CD4-positive, alpha-beta T cell (primary cell): ENCODE measurements around the gene BEND5. TPM values are rescaled to one million over a fixed set of nuclear protein-coding genes. Genes with fewer than 3 reads are reported as not detected.

Experiments used
- ATAC-seq: fragments of 200-7000 bp; cut with Tn5 transposase; one replicate; pipeline ENCODE4 v1.10.0; 2022; ENCODE audit warnings: mild to moderate bottlenecking; ENCODE audit not compliant: poor library complexity
- CTCF ChIA-PET: fragments of 350-600 bp; sonication (Branson Sonifier 250); formaldehyde crosslinking; loops from one replicate; lab custom pipeline; 2021; ENCODE audit warnings: antibody characterized with exemption, inconsistent platforms; lab: Charles Lee
- POLR2A ChIA-PET: fragments of 350-600 bp; sonication (Branson Sonifier 250); formaldehyde crosslinking; loops from one replicate; lab custom pipeline; 2021; ENCODE audit warnings: antibody characterized with exemption, inconsistent platforms; lab: Charles Lee
- DNase-seq, 14 experiments: peaks; one replicate each; pipeline ENCODE4 v3.0.0-alpha.2; 2013 to 2020; ENCODE audit warnings: mixed read lengths in 2 of 14
- H3K27ac ChIP-seq, 2 donors: one replicate each; pipeline versions ENCODE4 v1.5.1 to v1.7.0; 2013; ENCODE audit warnings: low read length in 2 of 2, low read depth in 1 of 2, mild to moderate bottlenecking in 1 of 2
- H3K27me3 ChIP-seq, 2 experiments: 1 replicate in 1 of 2; 2 replicates in 1 of 2; pipeline versions ENCODE4 v1.6.1 to v1.7.0; 2013; ENCODE audit warnings: low read length in 2 of 2, control low read depth in 1 of 2, mild to moderate bottlenecking in 1 of 2, moderate library complexity in 1 of 2; ENCODE audit not compliant: insufficient read depth in 2 of 2, control insufficient read depth in 1 of 2
- H3K36me3 ChIP-seq: one replicate; pipeline ENCODE4 v1.6.1; 2013; ENCODE audit warnings: low read length, control low read depth; ENCODE audit not compliant: insufficient read depth
- H3K4me1 ChIP-seq: one replicate; pipeline ENCODE4 v1.6.1; 2013; ENCODE audit warnings: low read length, control low read depth; ENCODE audit not compliant: insufficient read depth
- H3K4me3 ChIP-seq: one replicate; pipeline ENCODE4 v1.5.1; 2013; ENCODE audit warnings: mild to moderate bottlenecking, low read length, moderate library complexity
- H3K9me3 ChIP-seq, 2 experiments: 1 replicate in 1 of 2; 2 replicates in 1 of 2; pipeline versions ENCODE4 v1.6.1 to v1.7.0; 2013; ENCODE audit warnings: low read length in 2 of 2, mild to moderate bottlenecking in 2 of 2, control low read depth in 1 of 2, moderate library complexity in 1 of 2; ENCODE audit not compliant: control insufficient read depth in 1 of 2, insufficient read depth in 1 of 2
- H3K27ac Mint-ChIP-seq: one replicate; pipeline ENCODE4 v1.8.0; 2020; ENCODE audit warnings: mixed read lengths
- H3K27me3 Mint-ChIP-seq: one replicate; pipeline ENCODE4 v1.8.0; 2021; ENCODE audit warnings: mixed read lengths
- H3K36me3 Mint-ChIP-seq: one replicate; pipeline ENCODE4 v1.8.0; 2021; ENCODE audit warnings: low read depth, mixed read lengths
- H3K4me1 Mint-ChIP-seq: one replicate; pipeline ENCODE4 v1.8.0; 2021; ENCODE audit warnings: low read depth, mixed read lengths
- H3K4me3 Mint-ChIP-seq: one replicate; pipeline ENCODE4 v1.8.0; 2020; ENCODE audit warnings: mild to moderate bottlenecking, mixed read lengths
- H3K9me3 Mint-ChIP-seq: one replicate; pipeline ENCODE4 v1.8.0; 2020; ENCODE audit warnings: mixed read lengths
- intact Hi-C, 2 experiments: fragments of 100-400 bp; cut with DNase I in 1 of 2; cut with micrococcal nuclease in 1 of 2; formaldehyde crosslinking; loops; one replicate each; pipeline versions ENCODE4 v1.15.1 to v1.9.0; 2023 to 2025; cut with DNase I, micrococcal nuclease
- total RNA-seq, 174 experiments: library from RNA in 2 of 174; stranded (reverse) in 2 of 174; gene quantifications; one replicate each; pipeline ENCODE4 v1.2.3 and lab custom pipeline; 2021 to 2026
- TF ChIP-seq, protein P1 (sequence below): fragments of 200-600 bp; IDR thresholded peaks from one replicate; pipeline ENCODE4 v1.8.0; 2022; ENCODE audit warnings: antibody characterized with exemption, mild to moderate bottlenecking

The BEND5 gene
- total RNA-seq, 2 experiments from 2014 or later, result 5.6 to 5.7 TPM

DNA sequence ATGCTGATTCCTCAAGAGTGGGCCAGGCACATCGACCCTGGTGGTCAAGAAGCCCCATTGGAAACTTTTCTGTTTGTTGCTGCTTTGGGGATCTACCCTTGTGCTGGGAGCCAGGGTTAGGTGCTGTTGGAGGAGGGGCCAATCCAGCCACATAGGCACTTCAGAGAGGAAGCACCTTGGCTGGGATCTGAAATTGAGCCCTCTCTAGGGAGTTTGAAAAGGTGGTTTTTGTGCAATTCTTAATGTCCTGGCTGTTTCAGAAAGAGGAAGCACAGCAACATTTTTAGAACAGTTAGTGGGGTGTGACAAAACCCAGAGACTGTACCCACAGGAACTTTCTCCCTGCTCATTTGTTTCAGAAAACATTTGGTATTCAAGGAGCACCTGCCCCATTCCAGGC lies 17.2 kb upstream of the BEND5 start:
- TF ChIP-seq, protein P1, sequence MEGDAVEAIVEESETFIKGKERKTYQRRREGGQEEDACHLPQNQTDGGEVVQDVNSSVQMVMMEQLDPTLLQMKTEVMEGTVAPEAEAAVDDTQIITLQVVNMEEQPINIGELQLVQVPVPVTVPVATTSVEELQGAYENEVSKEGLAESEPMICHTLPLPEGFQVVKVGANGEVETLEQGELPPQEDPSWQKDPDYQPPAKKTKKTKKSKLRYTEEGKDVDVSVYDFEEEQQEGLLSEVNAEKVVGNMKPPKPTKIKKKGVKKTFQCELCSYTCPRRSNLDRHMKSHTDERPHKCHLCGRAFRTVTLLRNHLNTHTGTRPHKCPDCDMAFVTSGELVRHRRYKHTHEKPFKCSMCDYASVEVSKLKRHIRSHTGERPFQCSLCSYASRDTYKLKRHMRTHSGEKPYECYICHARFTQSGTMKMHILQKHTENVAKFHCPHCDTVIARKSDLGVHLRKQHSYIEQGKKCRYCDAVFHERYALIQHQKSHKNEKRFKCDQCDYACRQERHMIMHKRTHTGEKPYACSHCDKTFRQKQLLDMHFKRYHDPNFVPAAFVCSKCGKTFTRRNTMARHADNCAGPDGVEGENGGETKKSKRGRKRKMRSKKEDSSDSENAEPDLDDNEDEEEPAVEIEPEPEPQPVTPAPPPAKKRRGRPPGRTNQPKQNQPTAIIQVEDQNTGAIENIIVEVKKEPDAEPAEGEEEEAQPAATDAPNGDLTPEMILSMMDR, result no peak
- Histone ChIP-seq H3K27ac (no peak overlapping the region), H3K27me3 (no peaks in the 10 kb centered on the region), H3K36me3 (no peaks in the 10 kb centered on the region), H3K4me3 (no peak overlapping the region), H3K9me3 (no peaks in the 10 kb centered on the region), H3K4me1 (no peaks in the 10 kb centered on the region)
- DNase-seq, result peak in 1 of 14 experiments; percentile 7
- no peak overlapping the region for H3K27ac Mint-ChIP-seq
- no peak overlapping the region for H3K4me3 Mint-ChIP-seq
- ATAC-seq, result no peak
- no peaks in the 10 kb centered on the region for H3K9me3 Mint-ChIP-seq
- no peaks in the 10 kb centered on the region for H3K36me3 Mint-ChIP-seq
- H3K4me1 Mint-ChIP-seq, result no peaks in the 10 kb centered on the region
- H3K27me3 Mint-ChIP-seq, result peaks cover 9% of the 10 kb centered on the region
- intact Hi-C loops, result no loop called here
- CTCF ChIA-PET, result no interaction called here
- POLR2A ChIA-PET, result interaction anchor here (0.9 kb wide), 1 partner anchor 24 kb away, joined by 3 read pairs; no protein-coding TSS in a partner anchor

DNA sequence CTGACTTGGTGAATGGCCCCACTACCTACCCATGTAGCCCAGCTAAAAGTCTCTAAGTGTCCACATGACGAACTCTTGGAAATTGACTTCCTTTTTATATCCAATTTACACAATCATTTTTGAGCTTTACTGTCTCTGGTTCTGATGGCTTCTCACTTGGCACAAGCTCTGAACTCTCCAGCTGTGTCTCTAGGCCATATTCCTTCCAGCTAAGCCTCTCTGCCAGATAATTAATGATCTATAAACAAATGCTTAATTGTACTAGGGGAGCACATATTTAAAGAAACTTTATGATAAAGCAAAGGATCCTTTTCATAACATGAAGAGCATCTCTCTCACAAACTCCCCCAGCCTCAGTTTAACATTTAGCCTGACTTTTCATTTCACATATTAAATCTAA lies 16.3 kb upstream of the BEND5 start:
- DNase-seq, result no peak
- H3K27ac ChIP-seq, result no peak overlapping the region
- Mint-ChIP-seq H3K27me3 (peaks cover 4% of the 10 kb centered on the region), H3K9me3 (no peaks in the 10 kb centered on the region), H3K27ac (no peak overlapping the region), H3K4me1 (no peaks in the 10 kb centered on the region), H3K36me3 (no peaks in the 10 kb centered on the region), H3K4me3 (no peak overlapping the region)
- POLR2A ChIA-PET, result interaction anchor here (0.5 to 0.9 kb wide), 2 partner anchors 13 to 23 kb away, joined by 3 read pairs; no protein-coding TSS in a partner anchor
- H3K9me3 ChIP-seq, result no peaks in the 10 kb centered on the region
- no peak for ATAC-seq
- no peaks in the 10 kb centered on the region for H3K36me3 ChIP-seq
- TF ChIP-seq, protein P1, result no peak
- H3K4me1 ChIP-seq, result no peaks in the 10 kb centered on the region
- intact Hi-C loops, result no loop called here
- H3K4me3 ChIP-seq, result no peak overlapping the region
- CTCF ChIA-PET, result no interaction called here
- H3K27me3 ChIP-seq, result no peaks in the 10 kb centered on the region

DNA sequence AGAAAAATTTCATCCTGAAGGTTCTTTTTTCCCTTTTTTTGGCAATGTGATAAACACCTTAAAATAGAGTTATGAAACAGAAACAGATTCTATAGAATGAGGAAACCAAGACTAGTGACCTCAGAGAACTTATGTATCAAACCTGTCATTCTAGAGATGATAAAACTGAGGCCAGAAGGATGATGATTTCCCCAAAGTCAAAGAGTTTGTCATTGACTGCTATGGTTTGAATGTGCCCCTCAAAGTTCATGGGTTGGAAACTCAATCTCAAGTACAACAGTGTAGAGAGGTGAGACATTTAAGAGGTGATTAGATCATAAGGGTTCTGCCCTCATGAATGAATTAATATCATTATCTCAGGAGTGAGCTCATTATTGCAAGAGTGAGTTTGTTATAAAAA lies 13.7 kb upstream of the BEND5 start:
- Mint-ChIP-seq H3K4me3 (no peak overlapping the region), H3K4me1 (no peaks in the 10 kb centered on the region), H3K27ac (no peak overlapping the region), H3K9me3 (no peaks in the 10 kb centered on the region), H3K27me3 (peaks cover 7% of the 10 kb centered on the region), H3K36me3 (no peaks in the 10 kb centered on the region)
- POLR2A ChIA-PET, result no interaction called here
- Histone ChIP-seq H3K36me3 (no peaks in the 10 kb centered on the region), H3K4me1 (no peaks in the 10 kb centered on the region), H3K27ac (no peak overlapping the region), H3K27me3 (no peaks in the 10 kb centered on the region), H3K4me3 (no peak overlapping the region), H3K9me3 (no peaks in the 10 kb centered on the region)
- TF ChIP-seq, protein P1, result no peak
- ATAC-seq (no peak), DNase-seq (no peak)
- CTCF ChIA-PET, result no interaction called here
- intact Hi-C loops, result no loop called here
